Panc1 (cell line): ENCODE results near the gene ADORA2A.

Experiments
- TCF7L2 ChIP-seq: IDR thresholded peaks from 2 replicates; pipeline ENCODE4 v1.6.1; 2011; ENCODE audit warnings: mild to moderate bottlenecking, low read depth, low read length, inconsistent platforms
- TF ChIP-seq, protein P1 (sequence below): fragments of 450-650 bp; IDR thresholded peaks from 2 replicates; pipeline ENCODE4 v1.5.1; 2017; ENCODE audit warnings: mild to moderate bottlenecking
- TF ChIP-seq, protein P2 (sequence below), 2 experiments: IDR thresholded peaks; 2 replicates each; pipeline ENCODE4 v1.6.1; 2011 to 2012; ENCODE audit warnings: low read depth in 2 of 2, control low read depth in 1 of 2, low read length in 1 of 2, mild to moderate bottlenecking in 1 of 2, moderate library complexity in 1 of 2; ENCODE audit not compliant: insufficient read depth in 1 of 2

DNA sequence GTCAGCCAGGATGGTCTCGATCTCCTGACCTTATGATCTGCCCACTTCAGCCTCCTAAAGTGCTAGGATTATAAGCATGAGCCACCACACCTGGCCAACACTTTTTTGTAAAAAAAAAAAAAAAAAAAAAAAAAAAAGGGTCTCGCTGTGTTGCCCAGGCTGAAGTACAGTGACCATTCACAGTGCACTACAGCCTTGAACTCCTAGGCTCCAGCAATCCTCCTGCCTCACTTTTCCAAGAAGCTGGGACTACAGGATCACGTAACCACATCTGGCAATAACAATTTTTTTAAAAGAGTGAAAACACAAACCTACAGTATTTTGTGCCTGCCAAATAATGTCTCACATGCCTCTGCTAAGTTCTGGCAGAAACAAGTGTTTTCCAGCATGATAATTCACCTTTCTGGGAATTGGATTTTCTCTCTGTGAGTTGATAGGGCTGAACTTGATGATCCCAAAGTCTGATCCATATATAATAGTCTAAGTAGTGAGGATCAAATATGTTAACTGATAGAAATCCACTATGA, 30.6 kb downstream of the ADORA2A start:
- TF ChIP-seq, protein P1, sequence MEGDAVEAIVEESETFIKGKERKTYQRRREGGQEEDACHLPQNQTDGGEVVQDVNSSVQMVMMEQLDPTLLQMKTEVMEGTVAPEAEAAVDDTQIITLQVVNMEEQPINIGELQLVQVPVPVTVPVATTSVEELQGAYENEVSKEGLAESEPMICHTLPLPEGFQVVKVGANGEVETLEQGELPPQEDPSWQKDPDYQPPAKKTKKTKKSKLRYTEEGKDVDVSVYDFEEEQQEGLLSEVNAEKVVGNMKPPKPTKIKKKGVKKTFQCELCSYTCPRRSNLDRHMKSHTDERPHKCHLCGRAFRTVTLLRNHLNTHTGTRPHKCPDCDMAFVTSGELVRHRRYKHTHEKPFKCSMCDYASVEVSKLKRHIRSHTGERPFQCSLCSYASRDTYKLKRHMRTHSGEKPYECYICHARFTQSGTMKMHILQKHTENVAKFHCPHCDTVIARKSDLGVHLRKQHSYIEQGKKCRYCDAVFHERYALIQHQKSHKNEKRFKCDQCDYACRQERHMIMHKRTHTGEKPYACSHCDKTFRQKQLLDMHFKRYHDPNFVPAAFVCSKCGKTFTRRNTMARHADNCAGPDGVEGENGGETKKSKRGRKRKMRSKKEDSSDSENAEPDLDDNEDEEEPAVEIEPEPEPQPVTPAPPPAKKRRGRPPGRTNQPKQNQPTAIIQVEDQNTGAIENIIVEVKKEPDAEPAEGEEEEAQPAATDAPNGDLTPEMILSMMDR: no peak
- no peak for TF ChIP-seq TCF7L2
- TF ChIP-seq, protein P2, sequence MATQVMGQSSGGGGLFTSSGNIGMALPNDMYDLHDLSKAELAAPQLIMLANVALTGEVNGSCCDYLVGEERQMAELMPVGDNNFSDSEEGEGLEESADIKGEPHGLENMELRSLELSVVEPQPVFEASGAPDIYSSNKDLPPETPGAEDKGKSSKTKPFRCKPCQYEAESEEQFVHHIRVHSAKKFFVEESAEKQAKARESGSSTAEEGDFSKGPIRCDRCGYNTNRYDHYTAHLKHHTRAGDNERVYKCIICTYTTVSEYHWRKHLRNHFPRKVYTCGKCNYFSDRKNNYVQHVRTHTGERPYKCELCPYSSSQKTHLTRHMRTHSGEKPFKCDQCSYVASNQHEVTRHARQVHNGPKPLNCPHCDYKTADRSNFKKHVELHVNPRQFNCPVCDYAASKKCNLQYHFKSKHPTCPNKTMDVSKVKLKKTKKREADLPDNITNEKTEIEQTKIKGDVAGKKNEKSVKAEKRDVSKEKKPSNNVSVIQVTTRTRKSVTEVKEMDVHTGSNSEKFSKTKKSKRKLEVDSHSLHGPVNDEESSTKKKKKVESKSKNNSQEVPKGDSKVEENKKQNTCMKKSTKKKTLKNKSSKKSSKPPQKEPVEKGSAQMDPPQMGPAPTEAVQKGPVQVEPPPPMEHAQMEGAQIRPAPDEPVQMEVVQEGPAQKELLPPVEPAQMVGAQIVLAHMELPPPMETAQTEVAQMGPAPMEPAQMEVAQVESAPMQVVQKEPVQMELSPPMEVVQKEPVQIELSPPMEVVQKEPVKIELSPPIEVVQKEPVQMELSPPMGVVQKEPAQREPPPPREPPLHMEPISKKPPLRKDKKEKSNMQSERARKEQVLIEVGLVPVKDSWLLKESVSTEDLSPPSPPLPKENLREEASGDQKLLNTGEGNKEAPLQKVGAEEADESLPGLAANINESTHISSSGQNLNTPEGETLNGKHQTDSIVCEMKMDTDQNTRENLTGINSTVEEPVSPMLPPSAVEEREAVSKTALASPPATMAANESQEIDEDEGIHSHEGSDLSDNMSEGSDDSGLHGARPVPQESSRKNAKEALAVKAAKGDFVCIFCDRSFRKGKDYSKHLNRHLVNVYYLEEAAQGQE (IDR thresholded peaks at IDR 0.05; ENCODE audit: insufficient read depth in 1 of 2, low read depth in 2 of 2, low read length in 1 of 2): no peak
